Activated CD8-positive, alpha-beta T cell treated with anti-CD3 and anti-CD28 coated beads for 36 hours (primary cell): Measurements from ENCODE around the gene SEPSECS. TPM values are rescaled to one million over a fixed set of nuclear protein-coding genes. Genes with fewer than 3 reads are reported as not detected.

Source experiments
- ATAC-seq: fragments of 200-7000 bp; cut with Tn5 transposase; one replicate; pipeline ENCODE4 v1.10.0; 2021; ENCODE audit warnings: mild to moderate bottlenecking, moderate library complexity
- CTCF ChIA-PET: fragments of 350-600 bp; sonication (Branson Sonifier 250); formaldehyde crosslinking; loops from one replicate; lab custom pipeline; 2021; ENCODE audit warnings: antibody characterized with exemption; lab: Charles Lee
- POLR2A ChIA-PET: fragments of 350-600 bp; sonication (Branson Sonifier 250); formaldehyde crosslinking; loops from one replicate; lab custom pipeline; 2021; ENCODE audit warnings: antibody characterized with exemption; lab: Charles Lee
- DNase-seq: peaks from one replicate; pipeline ENCODE4 v3.0.0-alpha.2; 2020
- H3K27ac Mint-ChIP-seq: one replicate; pipeline ENCODE4 v1.8.0; 2021; ENCODE audit warnings: mild to moderate bottlenecking, mixed read lengths
- H3K27me3 Mint-ChIP-seq: one replicate; pipeline ENCODE4 v1.8.0; 2021; ENCODE audit warnings: mixed read lengths
- H3K36me3 Mint-ChIP-seq: one replicate; pipeline ENCODE4 v1.8.0; 2021; ENCODE audit warnings: low read depth, mixed read lengths
- H3K4me1 Mint-ChIP-seq: one replicate; pipeline ENCODE4 v1.8.0; 2021; ENCODE audit warnings: low read depth, mixed read lengths
- H3K4me3 Mint-ChIP-seq: one replicate; pipeline ENCODE4 v1.8.0; 2021; ENCODE audit warnings: mild to moderate bottlenecking, moderate library complexity, mixed read lengths
- H3K9me3 Mint-ChIP-seq: one replicate; pipeline ENCODE4 v1.8.0; 2021; ENCODE audit warnings: mixed read lengths
- intact Hi-C: fragments of 100-400 bp; cut with micrococcal nuclease; formaldehyde crosslinking; loops from one replicate; pipeline ENCODE4 v1.10.0; 2022
- total RNA-seq, 2 experiments: library from RNA; stranded (reverse); gene quantifications; one replicate each; pipeline ENCODE4 v1.2.3, GENCODE V29; 2021
- TF ChIP-seq, protein P1 (sequence below): fragments of 200-600 bp; IDR thresholded peaks from one replicate; pipeline ENCODE4 v1.8.0; 2022; ENCODE audit warnings: antibody characterized with exemption, mild to moderate bottlenecking

The SEPSECS gene
- total RNA-seq, result 10 to 100 TPM; 13.9 to 15.2 TPM

DNA sequence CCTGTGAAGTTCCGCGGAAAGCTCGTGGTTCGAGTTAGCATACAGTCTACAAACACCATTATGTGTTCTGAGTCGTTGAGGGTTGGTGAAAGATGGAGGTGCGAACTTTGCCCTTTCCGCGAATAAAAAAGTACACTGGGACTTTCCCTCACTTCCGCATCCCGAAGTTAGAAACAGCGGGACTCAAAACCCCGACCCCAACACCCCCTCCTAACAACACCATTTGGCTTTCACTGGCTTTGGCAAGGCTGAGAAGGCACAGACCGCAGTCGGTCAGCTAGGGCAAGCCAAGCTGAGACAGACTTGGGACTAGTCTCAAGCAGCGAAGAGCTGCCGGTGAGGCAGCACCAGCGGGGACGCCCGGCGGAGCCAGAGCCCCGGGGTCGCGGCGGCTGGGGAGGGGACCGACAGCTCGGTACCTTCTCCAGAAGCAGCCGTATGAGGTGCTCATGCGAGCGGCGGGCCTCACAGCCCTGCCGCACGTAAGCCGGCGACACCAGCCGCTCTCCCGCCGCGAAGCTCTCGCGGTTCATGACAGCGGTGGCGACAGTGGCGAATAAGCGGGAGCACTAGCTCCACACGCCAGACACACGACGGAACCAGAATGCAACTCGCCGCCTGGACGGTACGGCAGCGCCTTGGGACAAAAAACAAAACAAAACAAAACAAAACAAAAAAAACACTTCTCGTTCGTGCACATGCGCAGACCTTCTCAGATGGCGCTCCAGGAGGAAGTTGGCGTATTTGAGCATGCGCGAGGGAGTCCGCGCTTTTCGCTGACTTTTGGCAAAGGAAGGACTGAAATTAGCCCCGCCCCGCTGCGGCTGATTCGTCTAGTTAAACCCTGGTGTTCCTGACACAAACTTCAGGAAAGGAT, at the start of gene SEPSECS:
TSS of gene SEPSECS (minus strand) at position 613 of the 877 bp plus-strand sequence. CDS start at position 533, 80 bp downstream.
- Mint-ChIP-seq H3K36me3 (peaks cover 24% of the 10 kb centered on the region), H3K27ac (peak within 1 kb of the TSS; percentile 88), H3K4me3 (peak within 1 kb of the TSS; percentile 81), H3K27me3 (no peaks in the 10 kb centered on the region), H3K9me3 (no peaks in the 10 kb centered on the region), H3K4me1 (peaks cover 39% of the 10 kb centered on the region)
- TF ChIP-seq, protein P1, sequence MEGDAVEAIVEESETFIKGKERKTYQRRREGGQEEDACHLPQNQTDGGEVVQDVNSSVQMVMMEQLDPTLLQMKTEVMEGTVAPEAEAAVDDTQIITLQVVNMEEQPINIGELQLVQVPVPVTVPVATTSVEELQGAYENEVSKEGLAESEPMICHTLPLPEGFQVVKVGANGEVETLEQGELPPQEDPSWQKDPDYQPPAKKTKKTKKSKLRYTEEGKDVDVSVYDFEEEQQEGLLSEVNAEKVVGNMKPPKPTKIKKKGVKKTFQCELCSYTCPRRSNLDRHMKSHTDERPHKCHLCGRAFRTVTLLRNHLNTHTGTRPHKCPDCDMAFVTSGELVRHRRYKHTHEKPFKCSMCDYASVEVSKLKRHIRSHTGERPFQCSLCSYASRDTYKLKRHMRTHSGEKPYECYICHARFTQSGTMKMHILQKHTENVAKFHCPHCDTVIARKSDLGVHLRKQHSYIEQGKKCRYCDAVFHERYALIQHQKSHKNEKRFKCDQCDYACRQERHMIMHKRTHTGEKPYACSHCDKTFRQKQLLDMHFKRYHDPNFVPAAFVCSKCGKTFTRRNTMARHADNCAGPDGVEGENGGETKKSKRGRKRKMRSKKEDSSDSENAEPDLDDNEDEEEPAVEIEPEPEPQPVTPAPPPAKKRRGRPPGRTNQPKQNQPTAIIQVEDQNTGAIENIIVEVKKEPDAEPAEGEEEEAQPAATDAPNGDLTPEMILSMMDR, result no peak
- POLR2A ChIA-PET, result interaction anchor here (0.7 to 1.9 kb wide), 8 partner anchors 8 to 576 kb away, joined by 3 to 14 read pairs (median 4); partner anchors contain the start of genes DHX15, PI4K2B and ZCCHC4
- CTCF ChIA-PET, result interaction anchor here (0.9 to 3.5 kb wide), 7 partner anchors 16 to 208 kb away, joined by 3 to 20 read pairs (median 9); partner anchors contain the start of gene ZCCHC4
- peak; percentile 88 for ATAC-seq
- intact Hi-C loops, result loop anchor here (5.0 kb wide), 1 partner anchor 217 kb away; the partner anchor contains the start of gene ANAPC4
- peak; percentile 96 for DNase-seq

DNA sequence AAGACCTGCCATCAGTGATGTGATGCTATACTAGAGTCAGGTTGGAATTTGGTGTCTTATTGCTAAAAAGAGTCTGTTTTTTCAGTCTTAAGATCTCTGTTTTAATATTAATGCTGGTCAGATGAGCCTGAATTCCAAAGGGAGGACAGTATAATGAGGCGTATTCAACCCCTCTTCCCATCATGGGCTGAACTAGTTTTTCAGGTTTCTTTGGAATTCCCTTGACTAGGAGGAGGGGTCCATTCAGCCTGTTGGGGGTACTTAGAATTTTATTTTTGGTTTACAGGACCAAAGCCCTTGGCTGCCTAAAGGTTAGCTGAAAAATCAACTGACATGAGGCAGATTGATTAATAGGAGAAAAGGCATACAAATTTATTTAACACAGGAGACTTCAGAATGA, 49.5 kb upstream of the SEPSECS start:
- peaks cover 6% of the 10 kb centered on the region for H3K9me3 Mint-ChIP-seq
- no peaks in the 10 kb centered on the region for H3K36me3 Mint-ChIP-seq
- ChIA-PET CTCF (interaction anchor here (1.1 to 1.8 kb wide), 2 partner anchors 24 to 30 kb away, joined by 3 to 4 read pairs; no protein-coding TSS in a partner anchor), POLR2A (no interaction called here)
- intact Hi-C loops, result no loop called here
- H3K4me3 Mint-ChIP-seq, result no peak overlapping the region
- no peaks in the 10 kb centered on the region for H3K4me1 Mint-ChIP-seq
- H3K27ac Mint-ChIP-seq, result no peak overlapping the region
- ATAC-seq (no peak), DNase-seq (no peak)
- TF ChIP-seq, protein P1, result no peak
- H3K27me3 Mint-ChIP-seq, result no peaks in the 10 kb centered on the region

DNA sequence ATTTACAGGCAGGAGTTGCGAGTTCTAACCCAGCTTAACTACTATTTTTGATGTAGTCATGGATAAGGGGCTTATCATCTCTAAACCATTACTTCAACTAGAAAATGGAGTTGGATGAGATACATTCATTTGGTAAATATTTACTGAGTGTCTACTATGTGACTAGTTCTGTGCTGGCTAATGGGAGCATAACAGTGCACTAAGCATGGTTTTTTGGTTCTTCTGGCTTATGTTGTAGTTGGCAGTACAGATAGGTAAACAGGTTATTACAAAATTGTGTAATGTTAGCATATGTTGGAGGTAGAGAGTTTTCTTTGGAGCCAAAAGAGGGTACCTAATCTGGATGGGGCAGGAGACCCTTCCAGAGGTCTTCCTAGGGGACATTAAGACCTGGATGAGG, 47.7 kb upstream of the SEPSECS start:
- H3K4me3 Mint-ChIP-seq, result no peak overlapping the region
- no peak for DNase-seq
- no peak for ATAC-seq
- POLR2A ChIA-PET, result no interaction called here
- no peak overlapping the region for H3K27ac Mint-ChIP-seq
- intact Hi-C loops, result no loop called here
- no peaks in the 10 kb centered on the region for H3K27me3 Mint-ChIP-seq
- CTCF ChIA-PET, result no interaction called here
- peaks cover 9% of the 10 kb centered on the region for H3K9me3 Mint-ChIP-seq
- no peaks in the 10 kb centered on the region for H3K36me3 Mint-ChIP-seq
- TF ChIP-seq, protein P1, result no peak
- no peaks in the 10 kb centered on the region for H3K4me1 Mint-ChIP-seq

DNA sequence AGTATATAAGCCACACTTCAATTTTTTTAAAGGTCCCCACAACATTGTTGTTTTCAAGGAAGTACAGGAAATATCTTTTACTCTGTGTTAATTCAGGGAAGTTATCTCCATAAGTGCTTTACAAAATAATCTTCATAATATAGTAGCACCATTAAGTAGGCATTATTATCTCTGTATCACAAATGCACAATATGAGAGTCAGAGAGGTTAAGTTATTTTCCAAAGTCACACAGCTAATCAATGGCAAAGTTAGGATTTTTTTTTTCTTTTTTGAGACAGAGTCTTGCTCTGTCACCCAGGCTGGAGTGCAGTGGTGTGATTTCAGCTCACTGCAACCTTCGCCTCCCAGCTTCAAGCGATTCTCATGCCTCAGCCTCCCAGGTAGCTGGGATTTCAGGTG, 38.5 kb upstream of the SEPSECS start:
- peaks cover 17% of the 10 kb centered on the region for H3K36me3 Mint-ChIP-seq
- ATAC-seq, result no peak
- CTCF ChIA-PET, result no interaction called here
- intact Hi-C loops, result no loop called here
- POLR2A ChIA-PET, result no interaction called here
- H3K27me3 Mint-ChIP-seq, result no peaks in the 10 kb centered on the region
- TF ChIP-seq, protein P1, result no peak
- peaks cover 5% of the 10 kb centered on the region for H3K4me1 Mint-ChIP-seq
- peaks cover 12% of the 10 kb centered on the region for H3K9me3 Mint-ChIP-seq
- DNase-seq, result no peak
- H3K4me3 Mint-ChIP-seq, result no peak overlapping the region
- H3K27ac Mint-ChIP-seq, result no peak overlapping the region

DNA sequence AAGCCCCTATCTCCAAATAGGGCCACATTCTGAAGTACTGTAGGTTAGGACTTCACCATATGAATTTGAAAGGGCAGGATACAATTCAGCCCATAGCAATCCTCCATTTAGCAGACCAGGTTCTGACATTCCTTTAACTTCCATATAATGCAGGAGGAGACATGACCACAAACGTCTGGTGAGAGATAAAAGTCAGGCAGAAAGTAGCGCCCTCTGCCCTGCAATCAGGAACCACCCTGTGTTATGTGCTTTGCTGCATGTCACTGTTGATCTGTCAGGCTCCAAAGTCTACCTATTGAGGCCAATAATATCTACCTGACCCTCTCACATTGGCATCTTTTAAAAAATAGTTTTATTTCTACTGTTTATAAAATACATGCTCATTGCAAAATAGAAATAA, 30.2 kb upstream of the SEPSECS start:
- no peak overlapping the region for H3K27ac Mint-ChIP-seq
- intact Hi-C loops, result no loop called here
- ChIA-PET POLR2A (no interaction called here), CTCF (no interaction called here)
- peaks cover 8% of the 10 kb centered on the region for H3K4me1 Mint-ChIP-seq
- ATAC-seq (no peak), DNase-seq (no peak)
- H3K9me3 Mint-ChIP-seq, result no peaks in the 10 kb centered on the region
- H3K36me3 Mint-ChIP-seq, result no peaks in the 10 kb centered on the region
- no peaks in the 10 kb centered on the region for H3K27me3 Mint-ChIP-seq
- TF ChIP-seq, protein P1, result no peak
- no peak overlapping the region for H3K4me3 Mint-ChIP-seq
